HG02798 (cell line): ENCODE results near the gene JOSD2.

Source experiments
- ATAC-seq: cut with Tn5 transposase; IDR thresholded peaks from one replicate; pipeline ENCODE4 v1.9.1; 2021; ENCODE audit warnings: mild to moderate bottlenecking; ENCODE audit not compliant: unreplicated experiment, poor library complexity

Gene JOSD2

DNA sequence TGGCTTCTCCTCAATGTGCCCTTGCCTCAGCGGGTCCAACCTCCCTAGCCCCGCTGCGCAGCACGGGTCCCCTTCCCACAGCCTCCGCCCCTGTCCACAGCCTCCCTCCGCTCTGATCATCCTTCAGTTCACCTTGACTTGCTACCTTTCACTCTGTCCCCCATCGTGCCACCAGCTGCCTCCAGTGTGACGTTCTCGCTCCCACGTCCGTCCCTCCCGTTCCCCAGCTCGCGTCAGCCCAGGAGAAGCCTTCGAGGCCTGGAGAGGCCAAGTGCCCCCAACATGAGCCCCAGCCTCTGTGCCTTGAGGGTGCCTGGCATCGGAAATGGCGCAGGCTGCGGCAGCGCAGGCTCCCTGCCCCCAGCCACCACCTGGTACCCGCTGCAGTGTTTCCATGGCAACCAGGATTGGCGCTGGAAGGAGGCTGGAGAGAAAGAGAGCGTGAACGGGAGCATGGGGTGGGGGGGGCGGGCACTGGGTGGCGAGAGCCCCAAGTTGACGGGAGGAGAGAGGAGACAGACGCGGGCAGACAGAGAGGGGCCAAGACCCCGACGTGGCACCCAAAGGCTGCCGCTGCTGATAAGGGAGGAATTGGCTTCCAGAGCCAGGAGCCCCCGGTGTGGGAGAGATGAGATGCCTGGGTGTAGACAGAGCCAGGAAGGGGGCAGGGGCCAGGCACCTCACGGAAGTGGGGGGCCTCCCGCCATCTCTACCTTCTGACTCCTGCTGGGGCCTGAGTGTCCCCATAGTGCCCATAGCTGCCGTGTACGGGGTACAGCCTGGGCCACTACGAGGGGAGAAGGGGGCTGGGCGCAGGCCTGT, 3.6 kb upstream of the JOSD2 start:
- no peak for ATAC-seq

DNA sequence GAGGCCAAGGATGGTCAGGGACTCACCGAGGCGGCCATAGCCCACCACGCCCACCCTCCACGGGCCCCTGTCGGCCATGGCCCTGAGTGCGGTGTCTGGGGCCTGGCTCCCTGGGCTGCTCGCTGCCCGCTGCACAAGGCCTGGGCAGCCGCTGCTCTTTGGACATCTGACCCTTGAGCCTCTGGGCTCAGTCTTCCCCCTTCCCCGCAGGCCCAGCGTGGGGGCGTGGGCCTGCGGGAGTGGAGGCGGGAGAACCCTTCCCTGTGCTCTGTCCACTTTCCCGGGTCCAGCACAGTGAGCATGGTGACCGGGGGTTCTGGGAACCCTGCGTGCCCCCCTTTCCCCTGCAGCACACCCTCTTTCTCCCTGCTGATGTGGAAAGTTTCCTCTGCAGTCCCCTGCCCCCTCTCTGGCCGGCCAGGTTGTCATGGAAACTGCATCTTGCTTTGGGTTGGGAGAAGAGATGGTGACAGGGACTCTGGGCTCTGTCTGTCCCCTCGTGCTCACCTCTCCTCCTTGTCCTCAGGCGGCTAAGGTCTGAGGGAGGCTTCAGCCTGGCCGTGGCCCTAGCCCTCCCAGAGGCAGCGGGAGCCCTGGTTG, 2.9 kb upstream of the JOSD2 start, which contains the start of gene ASPDH:
Gene ASPDH, minus strand, starts transcription at position 168 of the 600 bp plus-strand sequence. Its CDS starts 90 bp downstream, at position 78.
- no peak for ATAC-seq

DNA sequence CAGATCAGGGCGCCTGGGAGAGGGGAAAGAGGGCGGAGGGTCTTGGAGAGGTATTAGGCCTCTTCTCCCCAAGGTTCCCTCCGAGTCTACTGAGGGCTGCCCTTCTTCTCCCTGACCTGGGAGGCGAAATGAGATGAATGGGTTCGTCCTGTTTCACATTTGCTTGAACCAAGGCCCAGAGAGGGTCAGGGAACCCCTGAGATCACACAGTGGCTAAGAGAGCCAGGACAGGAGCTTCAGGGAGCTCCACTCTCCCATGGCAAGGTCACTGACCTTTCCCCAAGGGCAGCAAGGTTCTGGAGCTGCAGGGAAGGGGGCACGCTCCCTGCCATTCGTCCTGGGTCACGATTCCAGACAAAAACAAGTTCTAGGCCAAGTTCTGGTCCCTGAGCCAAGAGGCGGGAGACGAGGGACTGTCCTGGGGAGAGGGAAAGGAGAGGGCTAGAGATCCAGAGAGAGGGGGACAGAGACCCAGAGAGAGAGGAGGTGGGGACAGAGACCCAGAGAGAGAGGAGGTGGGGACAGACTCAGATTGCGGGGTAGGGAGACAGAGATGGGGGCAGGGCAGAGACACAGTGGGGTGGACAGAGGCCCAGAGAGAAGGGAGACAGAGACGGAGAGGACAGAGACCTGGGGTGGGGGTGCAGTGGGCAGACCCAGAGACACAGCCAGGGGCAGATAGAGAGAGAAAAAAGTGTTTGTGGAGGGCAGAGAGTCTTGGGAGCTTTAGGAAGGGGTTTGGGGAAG, 2.2 kb upstream of the JOSD2 start:
- no peak for ATAC-seq

DNA sequence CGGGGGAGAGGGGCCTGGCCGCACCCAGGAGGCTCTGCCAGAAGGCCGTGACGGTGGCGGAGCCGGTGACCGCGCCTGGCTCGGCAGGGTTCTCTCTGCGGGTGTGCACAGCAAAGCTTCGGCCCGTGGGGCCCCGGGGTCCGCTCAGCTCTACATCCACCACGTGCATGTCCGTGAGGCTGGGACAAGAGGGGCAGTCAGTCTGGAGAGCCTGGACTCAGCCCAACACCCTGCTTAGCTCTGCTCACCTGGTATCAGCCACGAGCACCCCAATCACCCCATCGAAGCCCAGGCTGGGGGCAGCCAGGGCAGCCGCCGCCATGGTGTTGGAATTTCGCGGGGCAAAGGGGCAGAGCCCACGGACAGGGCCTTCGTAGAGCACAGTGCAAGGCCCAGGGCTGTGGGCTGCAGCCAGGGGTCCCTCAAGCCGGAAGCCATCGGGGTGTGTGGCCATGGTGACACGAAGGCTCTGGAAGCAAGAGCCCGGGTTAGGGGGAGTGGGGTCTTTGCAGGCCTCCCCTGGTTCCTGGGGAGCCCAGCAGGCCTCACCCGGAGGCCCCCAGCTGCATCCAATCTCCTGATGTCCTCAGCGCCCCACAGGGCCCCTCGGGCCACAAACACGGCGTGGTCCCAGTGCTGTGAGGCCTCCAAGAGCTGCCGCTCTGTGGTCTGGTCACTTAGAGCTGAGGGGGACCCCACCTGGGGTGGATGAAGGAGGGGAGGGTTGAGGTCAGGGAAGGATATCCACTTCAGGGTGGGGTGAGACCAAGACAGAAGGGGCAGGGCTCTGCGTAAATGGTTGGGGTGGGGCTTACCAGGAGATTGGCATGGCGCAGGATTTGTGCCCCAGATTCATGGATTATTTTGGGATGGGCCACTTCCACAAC, 1.4 kb upstream of the JOSD2 start:
- no peak for ATAC-seq

DNA sequence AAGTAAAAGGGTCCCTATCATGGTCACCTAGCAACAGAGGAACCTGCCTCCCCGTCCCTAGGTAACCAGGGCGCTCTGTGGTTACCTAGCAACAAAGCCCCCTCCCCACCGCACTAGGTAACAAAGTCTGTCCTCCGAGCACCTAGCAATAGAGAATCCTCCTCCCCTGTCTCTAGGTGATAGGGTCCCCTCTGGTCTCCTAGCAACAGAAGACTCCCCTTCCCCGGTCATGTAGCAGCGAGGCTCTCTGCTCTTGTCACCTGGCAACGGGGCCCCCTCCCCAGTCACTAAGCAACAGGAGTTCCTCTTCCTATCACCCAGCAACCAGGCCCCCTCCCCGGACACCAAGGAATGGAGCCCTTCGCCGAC, 307 bp downstream of the JOSD2 start:
- ATAC-seq, result no peak

DNA sequence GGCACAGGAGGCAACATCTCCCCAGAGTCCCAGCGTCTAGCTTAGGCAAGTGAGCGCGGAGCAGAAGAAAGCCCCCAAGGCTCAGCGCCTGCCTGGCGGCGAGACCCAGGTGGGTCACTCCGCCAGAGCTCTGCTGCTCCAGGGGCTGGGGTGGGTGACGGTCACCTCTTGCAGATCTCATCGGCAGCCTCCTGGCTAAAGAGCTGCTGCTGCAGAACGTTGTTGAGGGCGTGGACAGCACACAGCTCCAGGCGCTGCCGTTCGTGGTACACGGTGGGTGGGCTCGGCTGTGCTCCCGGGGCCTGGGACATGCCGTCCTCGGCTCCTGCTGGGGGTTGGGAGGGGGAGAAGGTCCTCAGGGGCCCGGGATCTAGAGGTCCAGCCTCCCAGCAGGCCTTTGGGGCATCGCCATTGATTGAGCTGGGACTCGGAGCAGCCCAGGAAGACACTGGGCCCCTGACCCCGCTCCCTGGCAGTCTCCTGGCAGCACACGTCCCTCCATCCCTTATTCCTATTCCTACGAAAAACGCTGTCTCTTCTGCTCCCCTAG, 795 bp downstream of the JOSD2 start:
- ATAC-seq, result no peak

DNA sequence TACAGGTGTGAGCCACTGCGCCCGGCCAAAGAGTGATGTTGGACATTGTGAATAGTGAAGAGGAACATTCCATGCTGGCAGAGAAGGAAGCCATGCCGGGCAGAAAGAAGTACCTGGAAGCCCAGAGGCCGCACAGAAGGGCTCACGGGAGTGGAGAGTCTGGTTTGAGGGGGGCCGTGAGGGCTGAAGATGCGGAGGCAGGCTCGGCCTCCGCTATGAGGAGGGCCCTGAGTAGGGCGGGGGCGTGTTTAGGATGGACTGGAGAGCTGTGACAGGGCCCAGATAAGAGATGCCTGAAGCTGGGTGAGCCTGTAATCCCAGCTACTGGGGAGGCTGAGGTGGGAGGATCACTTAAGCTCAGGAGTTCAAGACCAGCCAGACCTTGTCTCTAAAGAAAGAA, 1.6 kb downstream of the JOSD2 start:
- ATAC-seq, result no peak

DNA sequence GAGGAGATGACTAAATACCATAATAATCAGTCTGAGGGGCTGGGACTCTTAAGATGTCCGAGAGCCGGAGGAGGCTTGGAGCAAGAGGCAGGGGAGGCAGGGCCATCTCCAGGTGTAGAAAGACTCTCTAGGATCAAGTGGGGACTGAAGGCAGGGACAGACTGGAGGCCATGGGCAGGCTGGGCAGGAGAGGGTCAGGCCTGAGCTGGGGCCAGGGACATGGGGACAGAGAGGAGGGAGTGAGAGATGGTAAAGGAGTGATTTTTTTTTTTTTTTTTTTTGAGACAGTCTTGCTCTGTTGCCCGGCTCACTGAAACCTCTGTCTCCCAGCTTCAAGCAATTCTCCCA, 2.2 kb downstream of the JOSD2 start:
- no peak for ATAC-seq

DNA sequence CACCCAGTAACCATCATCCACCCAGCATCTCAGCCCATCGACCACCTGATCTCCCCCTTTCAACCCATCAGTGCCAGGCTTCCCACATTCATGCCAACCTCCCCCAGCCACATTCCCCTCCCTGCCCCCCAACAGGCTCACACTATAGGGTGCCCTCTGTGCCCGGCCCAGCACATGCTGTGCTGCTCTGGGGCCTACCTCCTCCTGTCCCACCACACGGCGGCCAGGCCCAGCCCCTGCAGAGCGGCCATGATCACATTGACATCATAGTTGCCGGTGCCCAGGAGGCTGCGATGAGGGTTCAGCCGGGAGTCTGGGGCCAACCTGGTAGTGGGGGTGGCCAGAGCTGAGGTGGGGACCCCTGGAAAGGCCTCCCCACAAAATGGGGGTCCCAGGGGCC, 3.6 kb downstream of the JOSD2 start:
- ATAC-seq, result no peak

DNA sequence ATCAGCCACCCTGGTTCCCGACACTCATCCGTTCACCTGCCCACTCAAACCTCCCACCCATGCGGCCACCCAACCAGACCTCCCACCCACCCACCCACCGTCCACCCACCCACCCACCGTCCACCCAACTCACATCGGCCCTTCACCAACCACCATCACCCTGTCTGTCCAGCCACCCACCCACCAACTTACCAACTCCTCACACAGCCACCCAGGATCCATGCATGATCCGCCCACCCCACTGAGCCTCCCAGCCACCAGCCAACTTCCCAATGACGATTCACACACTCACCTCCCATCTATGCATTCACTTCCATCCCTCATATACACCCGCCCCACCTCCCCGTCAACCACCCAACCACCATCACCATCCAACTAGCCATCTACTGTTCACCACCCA, 4.3 kb downstream of the JOSD2 start:
- ATAC-seq, result no peak

DNA sequence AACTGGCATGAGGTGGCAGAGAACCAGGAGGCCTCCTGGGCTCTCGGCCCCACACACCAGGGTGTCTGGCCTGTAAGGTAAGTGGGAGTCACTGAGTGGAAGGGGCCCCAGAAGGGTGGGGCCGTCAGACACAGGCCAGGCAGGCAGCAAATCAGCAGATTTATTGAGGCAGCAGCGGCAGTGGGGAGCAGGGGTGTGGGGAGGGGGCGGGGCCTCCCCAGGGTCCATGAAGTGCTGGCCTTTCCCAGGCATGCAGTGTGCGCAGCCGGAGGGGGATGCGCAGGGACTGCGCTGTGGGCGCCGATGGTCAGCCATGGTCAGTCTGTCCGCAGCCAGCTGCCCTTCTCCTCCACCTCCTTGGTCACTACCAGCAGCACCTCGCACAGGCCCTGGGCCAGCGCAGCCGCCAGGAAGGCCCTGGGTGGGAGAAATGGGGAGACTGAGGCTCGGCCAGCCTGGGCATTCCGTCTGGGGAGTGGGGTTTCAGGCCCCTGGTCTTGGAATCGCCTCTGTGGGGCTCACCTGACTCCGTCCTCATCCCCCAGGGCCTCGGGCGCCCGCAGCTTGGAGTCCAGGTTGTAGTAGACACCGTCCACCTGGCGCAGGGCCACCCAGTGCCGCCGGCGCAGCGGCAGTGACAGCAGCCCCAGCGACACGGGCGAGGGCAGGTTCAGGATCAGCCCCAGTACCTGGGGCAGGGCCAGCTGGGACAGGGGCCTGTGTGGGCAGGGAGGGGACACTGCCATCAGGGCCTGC, 5.0 kb downstream of the JOSD2 start:
- no peak for ATAC-seq

DNA sequence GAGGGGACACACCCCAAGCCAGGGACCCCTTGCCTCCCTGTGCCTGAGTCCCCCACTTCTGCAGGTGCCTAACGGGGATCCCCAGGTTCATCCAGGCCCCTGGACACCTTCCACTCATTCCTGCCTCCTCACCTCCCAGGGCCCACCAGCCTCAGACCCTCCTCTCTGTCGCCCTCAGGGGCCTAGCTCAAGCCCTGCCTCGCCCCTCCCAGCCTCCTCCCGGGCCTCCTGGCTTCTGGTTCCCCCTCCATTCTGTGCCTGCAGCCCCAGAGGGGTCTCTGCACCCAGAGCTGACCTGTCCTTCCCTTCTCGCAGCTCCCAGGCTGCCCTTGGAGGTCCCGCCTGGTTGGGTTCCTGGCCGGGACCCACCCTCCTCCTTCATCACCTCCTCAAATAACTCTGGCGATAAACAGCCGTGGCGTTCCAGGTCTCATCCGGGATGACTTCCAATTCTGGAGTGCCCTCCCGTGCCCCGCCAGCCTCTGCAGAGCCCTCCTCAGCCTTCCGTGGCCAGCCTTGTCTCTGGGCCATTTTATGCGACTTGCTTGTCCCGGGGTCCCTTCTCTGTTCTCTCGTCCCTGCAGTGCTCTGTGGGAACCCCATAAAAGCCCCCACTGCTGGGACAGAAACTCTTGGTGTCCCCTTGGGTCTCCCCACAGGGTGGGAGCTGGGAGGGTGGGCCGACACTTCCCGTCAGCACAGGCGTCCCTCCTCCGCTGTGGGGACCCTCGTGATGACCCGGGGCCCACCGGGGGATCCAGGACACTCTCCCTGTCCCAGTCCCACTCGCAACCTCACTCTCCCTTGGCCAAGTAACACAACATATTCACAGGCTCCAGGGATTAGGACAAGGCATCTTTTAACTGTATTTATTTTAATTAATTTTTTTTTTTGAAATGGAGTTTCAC, 9.2 kb downstream of the JOSD2 start:
- ATAC-seq, result no peak

DNA sequence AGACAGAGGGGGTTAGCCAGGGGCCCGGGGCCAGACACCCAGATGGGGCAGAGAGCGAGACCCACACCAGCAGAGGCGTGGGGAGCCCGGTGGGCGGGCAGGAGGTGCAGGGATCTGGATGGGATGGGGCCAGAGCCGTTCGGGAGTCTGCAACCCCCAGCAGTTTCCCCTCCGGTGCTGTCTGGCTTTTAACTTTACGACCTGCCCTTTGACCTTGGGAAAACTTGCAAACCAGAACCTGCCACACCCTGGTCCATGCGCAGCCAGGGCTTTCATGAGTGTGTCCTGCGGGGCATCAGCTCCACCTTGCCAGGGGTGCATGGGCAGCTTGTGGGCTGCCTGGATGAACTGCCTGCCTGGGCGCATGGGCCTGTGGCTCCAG, 9.8 kb downstream of the JOSD2 start:
- ATAC-seq, result no peak

DNA sequence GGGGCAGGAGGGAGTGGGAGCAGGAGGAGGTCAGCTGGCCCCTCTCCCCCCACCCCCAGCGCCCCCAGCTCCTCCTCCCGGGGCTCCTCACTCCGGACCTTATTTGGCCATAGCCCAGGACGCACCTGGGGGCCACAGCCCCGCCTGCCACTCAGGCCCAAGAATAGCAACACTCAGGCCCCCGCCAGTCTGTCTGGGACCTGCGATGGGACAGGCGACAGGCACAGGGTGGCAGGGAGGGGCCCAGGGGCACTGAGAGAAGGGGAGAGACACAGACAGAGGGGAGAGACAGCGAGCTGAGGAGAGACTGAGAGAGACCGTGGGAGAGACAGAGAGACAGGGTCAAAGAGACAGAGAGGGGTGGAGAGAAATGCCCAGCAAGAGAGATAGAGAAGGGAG, 10.2 kb downstream of the JOSD2 start:
- ATAC-seq, result no peak

DNA sequence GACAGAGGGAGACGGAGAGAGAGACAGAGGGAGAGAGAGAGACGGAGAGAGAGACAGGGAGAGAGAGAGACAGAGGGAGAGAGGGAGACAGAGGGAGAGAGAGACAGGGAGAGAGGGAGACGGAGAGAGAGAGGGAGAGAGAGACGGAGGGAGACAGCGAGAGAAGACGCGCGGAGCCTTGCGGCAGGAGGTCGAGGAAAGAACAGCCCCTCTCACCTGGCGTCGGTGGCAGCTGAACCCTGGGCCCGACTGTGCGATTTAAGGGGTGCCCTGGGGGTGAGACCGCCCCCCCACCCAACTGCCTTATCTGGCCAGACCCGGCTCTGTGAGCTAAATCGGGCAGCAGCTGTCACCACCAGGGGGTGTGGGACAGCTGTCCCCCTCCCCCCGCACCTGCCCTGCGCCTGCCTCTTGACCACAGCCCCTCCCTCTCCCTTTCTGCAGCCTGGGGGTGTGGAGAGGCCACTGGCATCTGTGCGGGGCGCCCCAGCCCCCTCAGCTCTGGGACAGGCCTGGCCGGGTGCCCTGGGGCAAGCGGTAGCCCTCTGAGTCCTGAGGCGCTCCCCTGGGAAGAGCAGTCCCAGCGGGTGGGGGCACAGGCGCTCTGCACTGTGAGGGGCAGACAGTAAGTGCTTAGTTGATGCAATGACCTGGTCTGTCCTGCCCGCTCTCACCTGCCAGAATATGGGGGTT, 10.8 kb downstream of the JOSD2 start:
- ATAC-seq, result no peak

DNA sequence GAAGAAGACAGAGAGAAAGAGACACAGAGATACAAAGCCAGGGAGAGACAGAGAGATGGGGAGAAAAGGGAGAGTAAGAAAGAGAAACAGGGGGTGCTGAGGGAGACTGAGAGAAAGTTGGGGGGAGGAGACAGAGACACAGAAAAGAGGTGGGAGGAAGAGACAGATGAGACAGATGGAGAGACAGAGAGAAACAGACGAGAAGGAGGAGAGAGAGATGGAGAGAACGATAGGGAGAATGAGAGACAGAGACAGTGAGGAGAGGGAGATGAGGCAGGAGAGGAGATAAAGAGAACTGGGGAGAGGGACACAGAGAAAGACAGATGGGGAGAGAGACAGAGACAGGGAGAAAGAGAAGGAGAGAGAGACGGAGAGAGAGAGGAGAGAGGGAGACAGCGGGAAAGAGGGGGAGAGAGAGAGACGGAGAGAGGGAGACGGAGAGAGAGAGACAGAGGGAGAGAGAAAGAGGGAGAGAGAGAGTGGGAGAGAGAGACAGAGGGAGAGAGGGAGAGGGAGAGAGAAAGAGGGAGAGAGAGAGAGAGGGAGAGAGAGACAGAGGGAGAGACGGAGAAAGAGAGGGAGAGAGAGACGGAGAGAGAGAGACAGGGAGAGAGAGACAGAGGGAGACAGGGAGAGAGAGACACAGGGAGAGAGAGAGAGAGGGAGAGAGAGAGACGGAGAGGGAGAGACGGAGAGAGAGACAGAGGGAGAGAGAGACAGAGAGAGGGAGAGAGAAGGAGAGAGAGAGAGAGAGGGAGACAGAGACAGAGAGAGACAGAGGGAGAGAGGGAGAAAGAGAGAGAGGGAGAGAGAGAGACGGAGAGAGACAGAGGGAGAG, 12.6 kb downstream of the JOSD2 start:
- no peak for ATAC-seq

DNA sequence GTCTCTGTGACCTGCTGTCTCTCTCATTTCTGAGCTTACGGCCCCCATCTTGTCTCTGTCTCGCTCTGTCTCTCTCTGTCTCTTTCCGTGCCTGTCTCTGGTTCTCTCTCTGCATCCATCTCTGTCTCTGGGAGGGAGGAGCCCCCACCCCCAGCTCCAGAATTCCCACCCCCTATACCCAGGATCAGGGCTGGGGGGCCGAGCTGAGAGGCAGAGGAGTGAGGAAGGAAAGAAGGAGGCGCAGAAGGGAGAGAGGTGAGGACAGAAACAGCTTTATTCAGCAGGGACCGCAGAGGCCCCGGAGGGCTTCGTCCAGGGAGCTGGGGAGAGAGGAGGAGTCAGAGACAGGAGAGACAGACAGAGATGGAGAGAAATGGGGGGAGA, 14.0 kb downstream of the JOSD2 start:
- no peak for ATAC-seq
